AG04450 (cell line): ENCODE results near the gene TACO1. TPM values are rescaled to one million over a fixed set of nuclear protein-coding genes. Genes with fewer than 3 reads are reported as not detected.

Experiments
- CTCF ChIA-PET: fragments of 300-600, 350-600 bp; formaldehyde crosslinking; extraction: SDS; loops from one replicate; lab custom pipeline; 2022; ENCODE audit warnings: antibody characterized with exemption, inconsistent platforms; lab: Charles Lee
- POLR2A ChIA-PET: fragments of 350-600 bp; formaldehyde crosslinking; extraction: SDS; loops from one replicate; lab custom pipeline; 2021; ENCODE audit warnings: antibody characterized with exemption, inconsistent platforms; lab: Yijun Ruan, JAX
- DNase-seq: peaks from one replicate; pipeline ENCODE4 v3.0.0-alpha.2; 2011; ENCODE audit warnings: low read depth, low spot score
- H3K27ac ChIP-seq: one replicate; pipeline ENCODE4 v1.5.1; 2012; ENCODE audit warnings: low read depth, low read length, control low read depth
- H3K27me3 ChIP-seq: one replicate; pipeline ENCODE4 v1.6.0; 2012; ENCODE audit warnings: low read length; ENCODE audit not compliant: control insufficient read depth, insufficient read depth
- H3K4me3 ChIP-seq: 2 replicates; pipeline ENCODE4 v1.5.1; 2011; ENCODE audit warnings: mild to moderate bottlenecking, low read depth, low read length, control low read depth
- H3K9me3 ChIP-seq: 2 replicates; pipeline ENCODE4 v1.5.1; 2012; ENCODE audit warnings: low read length; ENCODE audit not compliant: control insufficient read depth, insufficient read depth
- CTCF ChIP-seq: IDR thresholded peaks from 2 replicates; pipeline ENCODE4 v1.5.1; 2011; ENCODE audit warnings: low read depth, low read length, control low read depth, inconsistent platforms
- polyA plus RNA-seq: library from polyadenylated mRNA; depleted of rRNA; stranded (reverse); fragments of >200 nt; gene quantifications from 2 replicates; pipeline ENCODE4 v1.2.3, GENCODE V29; 2011; rRNA removed
- small RNA-seq: library from RNA; depleted of rRNA; stranded (forward); fragments of <200 nt; gene quantifications from one replicate; pipeline ENCODE3, GENCODE V24; 2012; ENCODE audit warnings: low read depth; ENCODE audit not compliant: insufficient read length

TACO1 gene
- polyA plus RNA-seq, 1 experiment = 23.2 TPM

- H3K27me3 ChIP-seq = no peaks in the 10 kb centered on the region
- no peak for DNase-seq
- no peak overlapping the region for H3K27ac ChIP-seq
- H3K9me3 ChIP-seq = no peaks in the 10 kb centered on the region
- ChIA-PET POLR2A (no interaction called here), CTCF (interaction anchor here (2.5 kb wide), 1 partner anchor 40 kb away, joined by 9 read pairs; no protein-coding TSS in a partner anchor)
- no peak for TF ChIP-seq CTCF
- H3K4me3 ChIP-seq = no peak overlapping the region
Observed at GRCh38 chr17:63652106-63652505, 51.4 kb downstream of the TACO1 start.

GRCh38 chr17:63653050-63653449, 52.4 kb downstream of the TACO1 start:
- ChIA-PET POLR2A (no interaction called here), CTCF (interaction anchor here (2.5 kb wide), 1 partner anchor 41 kb away, joined by 9 read pairs; no protein-coding TSS in a partner anchor)
- Histone ChIP-seq H3K9me3 (no peaks in the 10 kb centered on the region), H3K27me3 (no peaks in the 10 kb centered on the region), H3K4me3 (no peak overlapping the region), H3K27ac (no peak overlapping the region)
- TF ChIP-seq CTCF = no peak
- no peak for DNase-seq

GRCh38 chr17:63657786-63658185, 57.1 kb downstream of the TACO1 start:
- ChIA-PET POLR2A (no interaction called here), CTCF (interaction anchor here (1.3 kb wide), 1 partner anchor 46 kb away, joined by 4 read pairs; no protein-coding TSS in a partner anchor)

More at GRCh38 chr17:63657786-63658185, 57.1 kb downstream of the TACO1 start:
- no peak overlapping the region for H3K27ac ChIP-seq
- TF ChIP-seq CTCF = no peak
- H3K27me3 ChIP-seq = no peaks in the 10 kb centered on the region
- DNase-seq = no peak
- H3K4me3 ChIP-seq = no peak overlapping the region
- H3K9me3 ChIP-seq = no peaks in the 10 kb centered on the region

Small RNA genes within 50 kb of the gene (small RNA-seq; reads per million reads assigned to genes)
- not detected for gene RNU6-288P

Other genes with a start within 250 kb of the TACO1 start
- 4.9 and 5.3 TPM in 2 replicates for gene CYB561, start 154.6 kb upstream of the TACO1 start, polyA plus RNA-seq
- gene ACE, start 123.8 kb upstream of the TACO1 start, polyA plus RNA-seq = 0.99 and 1.1 TPM in 2 replicates
- 0.04 and 0.06 TPM in 2 replicates for gene KCNH6, start 77.5 kb upstream of the TACO1 start, polyA plus RNA-seq
- gene DCAF7, start 50.4 kb upstream of the TACO1 start, polyA plus RNA-seq = 50.4 and 52.7 TPM in 2 replicates
- gene MAP3K3, start 21.5 kb downstream of the TACO1 start, polyA plus RNA-seq = 14.9 and 15.3 TPM in 2 replicates
- 13.4 and 24.6 TPM in 2 replicates for gene LIMD2, start 99.2 kb downstream of the TACO1 start, polyA plus RNA-seq
- 28.0 and 28.1 TPM in 2 replicates for gene STRADA, start 140.9 kb downstream of the TACO1 start, polyA plus RNA-seq
- gene CCDC47, start 172.7 kb downstream of the TACO1 start, polyA plus RNA-seq = 52.2 and 68.9 TPM in 2 replicates
- gene DDX42, start 173.3 kb downstream of the TACO1 start, polyA plus RNA-seq = 122 and 141 TPM in 2 replicates
- gene PSMC5, start 226.5 kb downstream of the TACO1 start, polyA plus RNA-seq = 179 and 220 TPM in 2 replicates
- gene FTSJ3, start 226.8 kb downstream of the TACO1 start, polyA plus RNA-seq = 54.2 and 58.4 TPM in 2 replicates
- 48.8 and 58.3 TPM in 2 replicates for gene SMARCD2, start 241.8 kb downstream of the TACO1 start, polyA plus RNA-seq